Lower lobe of right lung (tissue), 2 donors: ENCODE results near the gene PRDM16. TPM values are rescaled to one million over a fixed set of nuclear protein-coding genes. Genes with fewer than 3 reads are reported as not detected.

Experiments used
- ATAC-seq, 2 donors: fragments of 200-7000 bp; cut with Tn5 transposase; one replicate each; pipeline ENCODE4 v1.9.1; 2020 to 2022; ENCODE audit warnings: mild to moderate bottlenecking in 2 of 2, moderate library complexity in 2 of 2
- DNase-seq: peaks from one replicate; pipeline ENCODE4 v3.0.0-alpha.2; 2020
- H3K27ac ChIP-seq: fragments of 200-600 bp; one replicate; pipeline ENCODE4 v1.8.0; 2022
- H3K27me3 ChIP-seq: fragments of 200-600 bp; one replicate; pipeline ENCODE4 v1.8.0; 2022; ENCODE audit warnings: low read depth
- H3K36me3 ChIP-seq: fragments of 200-600 bp; one replicate; pipeline ENCODE4 v1.8.0; 2022; ENCODE audit warnings: mild to moderate bottlenecking
- H3K4me1 ChIP-seq: fragments of 200-600 bp; one replicate; pipeline ENCODE4 v1.8.0; 2022
- H3K4me3 ChIP-seq: fragments of 200-600 bp; one replicate; pipeline ENCODE4 v1.8.0; 2022; ENCODE audit warnings: mild to moderate bottlenecking
- H3K9me3 ChIP-seq: fragments of 200-600 bp; one replicate; pipeline ENCODE4 v1.8.0; 2022
- intact Hi-C: fragments of 100-400 bp; cut with DNase I; formaldehyde crosslinking; loops from one replicate; pipeline ENCODE4 v1.11.0; 2022
- total RNA-seq: library from RNA; stranded (reverse); fragmentation: NEBNext Ultra II Directional; extraction: Animal tissue kit (Norgen Biotek cat#: 25700); gene quantifications from one replicate; pipeline ENCODE4 v1.2.1, GENCODE V29; 2021
- TF ChIP-seq, protein P1 (sequence below): fragments of 200-600 bp; IDR thresholded peaks from one replicate; pipeline ENCODE4 v1.8.0; 2022; ENCODE audit warnings: antibody characterized with exemption, mild to moderate bottlenecking
- donor health status: DM: no; HTN: yes; CAD: no; lungs with severe emphysema.

The PRDM16 gene
- total RNA-seq, 1 donor from 2014 or later: 19.2 TPM

GRCh38 chr1:3082571-3083516, 13.8 kb downstream of the PRDM16 start:
- peaks cover 5% of the 10 kb centered on the region for H3K4me1 ChIP-seq
- H3K4me3 ChIP-seq: no peak overlapping the region
- H3K9me3 ChIP-seq: no peaks in the 10 kb centered on the region
- H3K27ac ChIP-seq: no peak overlapping the region
- TF ChIP-seq, protein P1, sequence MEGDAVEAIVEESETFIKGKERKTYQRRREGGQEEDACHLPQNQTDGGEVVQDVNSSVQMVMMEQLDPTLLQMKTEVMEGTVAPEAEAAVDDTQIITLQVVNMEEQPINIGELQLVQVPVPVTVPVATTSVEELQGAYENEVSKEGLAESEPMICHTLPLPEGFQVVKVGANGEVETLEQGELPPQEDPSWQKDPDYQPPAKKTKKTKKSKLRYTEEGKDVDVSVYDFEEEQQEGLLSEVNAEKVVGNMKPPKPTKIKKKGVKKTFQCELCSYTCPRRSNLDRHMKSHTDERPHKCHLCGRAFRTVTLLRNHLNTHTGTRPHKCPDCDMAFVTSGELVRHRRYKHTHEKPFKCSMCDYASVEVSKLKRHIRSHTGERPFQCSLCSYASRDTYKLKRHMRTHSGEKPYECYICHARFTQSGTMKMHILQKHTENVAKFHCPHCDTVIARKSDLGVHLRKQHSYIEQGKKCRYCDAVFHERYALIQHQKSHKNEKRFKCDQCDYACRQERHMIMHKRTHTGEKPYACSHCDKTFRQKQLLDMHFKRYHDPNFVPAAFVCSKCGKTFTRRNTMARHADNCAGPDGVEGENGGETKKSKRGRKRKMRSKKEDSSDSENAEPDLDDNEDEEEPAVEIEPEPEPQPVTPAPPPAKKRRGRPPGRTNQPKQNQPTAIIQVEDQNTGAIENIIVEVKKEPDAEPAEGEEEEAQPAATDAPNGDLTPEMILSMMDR: no peak
- ATAC-seq (no peak), DNase-seq (no peak)
- H3K36me3 ChIP-seq: no peaks in the 10 kb centered on the region
- H3K27me3 ChIP-seq: peaks cover 31% of the 10 kb centered on the region
- intact Hi-C loops: no loop called here

GRCh38 chr1:3084154-3084553, 15.2 kb downstream of the PRDM16 start:
- peaks cover 23% of the 10 kb centered on the region for H3K27me3 ChIP-seq
- no peaks in the 10 kb centered on the region for H3K9me3 ChIP-seq
- intact Hi-C loops: no loop called here
- no peak overlapping the region for H3K4me3 ChIP-seq
- no peaks in the 10 kb centered on the region for H3K4me1 ChIP-seq
- no peaks in the 10 kb centered on the region for H3K36me3 ChIP-seq
- TF ChIP-seq, protein P1: no peak
- DNase-seq (no peak), ATAC-seq (no peak)
- no peak overlapping the region for H3K27ac ChIP-seq

- H3K36me3 ChIP-seq: no peaks in the 10 kb centered on the region
These were observed 15.7 kb downstream of the PRDM16 start for GRCh38 chr1:3084726-3085125.

GRCh38 chr1:3085721-3086120, 16.7 kb downstream of the PRDM16 start:
- Histone ChIP-seq H3K36me3 (no peaks in the 10 kb centered on the region), H3K27ac (no peak overlapping the region), H3K4me1 (no peaks in the 10 kb centered on the region), H3K9me3 (no peaks in the 10 kb centered on the region), H3K27me3 (peaks cover 7% of the 10 kb centered on the region), H3K4me3 (no peak overlapping the region)
- DNase-seq: no peak
- intact Hi-C loops: no loop called here
- ATAC-seq: no peak
- TF ChIP-seq, protein P1: no peak

More at GRCh38 chr1:3084726-3085125, 15.7 kb downstream of the PRDM16 start:
- H3K27ac ChIP-seq: no peak overlapping the region
- no peak for DNase-seq
- no peaks in the 10 kb centered on the region for H3K9me3 ChIP-seq
- no peaks in the 10 kb centered on the region for H3K4me1 ChIP-seq
- intact Hi-C loops: no loop called here
- TF ChIP-seq, protein P1: no peak
- peaks cover 17% of the 10 kb centered on the region for H3K27me3 ChIP-seq
- H3K4me3 ChIP-seq: no peak overlapping the region
- no peak for ATAC-seq

DNA sequence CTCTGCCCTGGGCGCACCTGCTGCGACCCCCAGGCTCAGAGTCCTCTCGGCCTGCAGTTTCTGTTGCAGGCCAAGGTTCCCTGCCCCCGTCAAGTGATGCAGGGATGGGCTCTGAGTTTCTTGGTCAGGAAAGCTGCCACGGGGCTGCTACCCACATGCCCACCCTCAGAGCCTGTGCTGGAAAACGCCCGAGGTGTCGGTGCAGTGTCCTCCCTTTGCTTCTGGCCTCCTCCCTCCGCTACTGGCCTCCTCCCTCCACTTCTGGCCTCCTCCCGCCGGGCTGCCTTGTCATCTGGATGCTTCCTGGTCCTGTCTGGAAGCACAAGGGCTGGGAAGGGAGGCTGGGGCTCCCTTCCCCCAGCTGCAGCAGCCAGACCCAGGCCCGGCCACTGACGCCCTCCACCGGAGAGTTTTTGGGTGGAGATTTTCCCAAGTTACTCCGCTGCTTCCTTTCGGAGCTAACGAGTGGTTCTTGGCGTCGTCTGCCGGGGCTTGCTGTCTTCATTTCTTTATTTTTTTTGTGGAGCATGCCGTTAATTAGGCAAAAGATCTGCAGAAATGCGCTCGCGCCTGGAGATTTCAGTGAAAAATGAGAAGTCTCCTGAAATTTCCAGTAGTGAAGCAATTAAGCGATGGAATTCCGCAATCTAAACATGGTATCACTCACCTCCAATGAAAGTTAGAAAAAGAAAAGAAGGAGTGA, 17.4 kb downstream of the PRDM16 start:
- H3K27me3 ChIP-seq: peaks cover 5% of the 10 kb centered on the region
- H3K27ac ChIP-seq: no peak overlapping the region
- H3K36me3 ChIP-seq: no peaks in the 10 kb centered on the region
- H3K4me1 ChIP-seq: no peaks in the 10 kb centered on the region
- intact Hi-C loops: no loop called here
- TF ChIP-seq, protein P1: no peak
- H3K4me3 ChIP-seq: no peak overlapping the region
- ATAC-seq (no peak), DNase-seq (no peak)
- H3K9me3 ChIP-seq: no peaks in the 10 kb centered on the region
